Body of pancreas (tissue), 4 donors: ENCODE results near the gene PCDHGC3. TPM values are rescaled to one million over a fixed set of nuclear protein-coding genes. Genes with fewer than 3 reads are reported as not detected.

ENCODE experiments used
- ATAC-seq: fragments of 150-250 bp; one replicate; pipeline ENCODE4 v1.9.1; 2016
- DNase-seq, 4 donors: peaks; one replicate each; pipeline ENCODE4 v3.0.0-alpha.2; 2019
- H3K27ac ChIP-seq, 4 donors: fragments of 200-600 bp; sonication (generic); 1 replicate in 3 of 4; 2 replicates in 1 of 4; pipeline versions ENCODE4 v1.5.1 to v1.6.1; 2016 to 2019; ENCODE audit warnings: mild to moderate bottlenecking in 1 of 4, mixed read lengths in 1 of 4, moderate library complexity in 1 of 4
- H3K27me3 ChIP-seq, 2 donors: fragments of 200-600 bp; sonication (generic); one replicate each; pipeline ENCODE4 v1.6.0; 2016; ENCODE audit warnings: mild to moderate bottlenecking in 1 of 2
- H3K36me3 ChIP-seq, 2 donors: fragments of 200-600 bp; sonication (generic); replicated peaks in 1 of 2; 2 replicates each; pipeline ENCODE4 v1.5.1; 2016; ENCODE audit warnings: low read depth in 2 of 2; ENCODE audit not compliant: insufficient read depth in 1 of 2
- H3K4me1 ChIP-seq: fragments of 200-600 bp; sonication (generic); one replicate; pipeline ENCODE4 v1.6.0; 2016
- H3K4me3 ChIP-seq, 2 donors: fragments of 200-600 bp; sonication (generic); 1 replicate in 1 of 2; 2 replicates in 1 of 2; pipeline ENCODE4 v1.5.1; 2016 to 2019
- H3K9me3 ChIP-seq, 3 donors: fragments of 200-600 bp; sonication (generic); 1 replicate in 2 of 3; 2 replicates in 1 of 3; pipeline ENCODE4 v1.5.1; 2016
- POLR2A ChIP-seq, 3 donors: fragments of 450-650 bp; IDR thresholded peaks; one replicate each; pipeline ENCODE4 v1.6.1; 2016; ENCODE audit warnings: antibody characterized with exemption in 3 of 3, mild to moderate bottlenecking in 2 of 3
- WGBS, 2 donors: methylation state at CpG; one replicate each; pipeline ENCODE4 v1.1.5; 2017; 5-methylcytosine and 5-hydroxymethylcytosine counted together
- intact Hi-C: fragments of 100-400 bp; cut with DNase I; formaldehyde crosslinking; loops from one replicate; pipeline ENCODE4 v1.15.1; 2023
- total RNA-seq, 2 donors: library from RNA; depleted of rRNA; stranded (reverse); fragments of >200 nt; gene quantifications; one replicate each; pipeline ENCODE4 v1.1.0, GENCODE V29; 2016
- TF ChIP-seq, protein P1 (sequence below), 7 experiments: fragments of 450-650 bp in 4 of 7; fragments of 200-600 bp in 3 of 7; sonication (generic) in 3 of 7; IDR thresholded peaks; one replicate each; pipeline ENCODE4 v1.5.1; 2016 to 2019; ENCODE audit warnings: antibody characterized with exemption in 7 of 7

The PCDHGC3 gene
- total RNA-seq, 2 donors from 2014 or later, result 9.6 to 16.1 TPM

- DNase-seq (no peak), ATAC-seq (no peak)
- intact Hi-C loops, result no loop called here
- TF ChIP-seq POLR2A (IDR thresholded peaks at IDR 0.05), result no peak
- TF ChIP-seq, protein P1, sequence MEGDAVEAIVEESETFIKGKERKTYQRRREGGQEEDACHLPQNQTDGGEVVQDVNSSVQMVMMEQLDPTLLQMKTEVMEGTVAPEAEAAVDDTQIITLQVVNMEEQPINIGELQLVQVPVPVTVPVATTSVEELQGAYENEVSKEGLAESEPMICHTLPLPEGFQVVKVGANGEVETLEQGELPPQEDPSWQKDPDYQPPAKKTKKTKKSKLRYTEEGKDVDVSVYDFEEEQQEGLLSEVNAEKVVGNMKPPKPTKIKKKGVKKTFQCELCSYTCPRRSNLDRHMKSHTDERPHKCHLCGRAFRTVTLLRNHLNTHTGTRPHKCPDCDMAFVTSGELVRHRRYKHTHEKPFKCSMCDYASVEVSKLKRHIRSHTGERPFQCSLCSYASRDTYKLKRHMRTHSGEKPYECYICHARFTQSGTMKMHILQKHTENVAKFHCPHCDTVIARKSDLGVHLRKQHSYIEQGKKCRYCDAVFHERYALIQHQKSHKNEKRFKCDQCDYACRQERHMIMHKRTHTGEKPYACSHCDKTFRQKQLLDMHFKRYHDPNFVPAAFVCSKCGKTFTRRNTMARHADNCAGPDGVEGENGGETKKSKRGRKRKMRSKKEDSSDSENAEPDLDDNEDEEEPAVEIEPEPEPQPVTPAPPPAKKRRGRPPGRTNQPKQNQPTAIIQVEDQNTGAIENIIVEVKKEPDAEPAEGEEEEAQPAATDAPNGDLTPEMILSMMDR (IDR thresholded peaks at IDR 0.05), result no peak
- no peaks in the 10 kb centered on the region for H3K27me3 ChIP-seq
- H3K9me3 ChIP-seq, result no peaks in the 10 kb centered on the region
- H3K4me1 ChIP-seq, result peaks cover 17% of the 10 kb centered on the region
- 75 to 79% methylated on average over 14 of the region's 14 CpGs for WGBS, 2 donors
- H3K4me3 ChIP-seq, result no peak within 1 kb of the TSS
- H3K36me3 ChIP-seq, result no peaks in the 10 kb centered on the region
- no peak within 1 kb of the TSS for H3K27ac ChIP-seq
These were observed 13.1 kb downstream of the PCDHGC3 start, which contains the start of gene PCDHGC5 for GRCh38 chr5:141488591-141489561. Gene PCDHGC5 (plus strand): TSS chr5:141489081. CDS start chr5:141489241, 160 bp downstream.

GRCh38 chr5:141489841-141490240 lies 14.1 kb downstream of the PCDHGC3 start:
- Histone ChIP-seq H3K27me3 (no peaks in the 10 kb centered on the region), H3K4me3 (no peak overlapping the region), H3K4me1 (peaks cover 7% of the 10 kb centered on the region), H3K36me3 (no peaks in the 10 kb centered on the region), H3K9me3 (no peaks in the 10 kb centered on the region), H3K27ac (no peak overlapping the region)
- DNase-seq, result no peak
- TF ChIP-seq POLR2A (IDR thresholded peaks at IDR 0.05), result no peak
- TF ChIP-seq, protein P1 (IDR thresholded peaks at IDR 0.05), result no peak
- ATAC-seq, result no peak
- 82 to 93% methylated on average over 2 to 10 of the region's 10 CpGs for WGBS, 2 donors
- intact Hi-C loops, result no loop called here

- Histone ChIP-seq H3K36me3 (no peaks in the 10 kb centered on the region), H3K9me3 (no peaks in the 10 kb centered on the region), H3K4me1 (peaks cover 3% of the 10 kb centered on the region), H3K27me3 (no peaks in the 10 kb centered on the region), H3K4me3 (no peak overlapping the region), H3K27ac (no peak overlapping the region)
- no peak for TF ChIP-seq POLR2A (IDR thresholded peaks at IDR 0.05)
- TF ChIP-seq, protein P1 (IDR thresholded peaks at IDR 0.05), result no peak
- ATAC-seq (no peak), DNase-seq (no peak)
- 90 to 96% methylated on average over 10 of the region's 10 CpGs for WGBS, 2 donors
- intact Hi-C loops, result no loop called here
These were observed 14.5 kb downstream of the PCDHGC3 start for GRCh38 chr5:141490271-141490670.

GRCh38 chr5:141490771-141491170 lies 15.0 kb downstream of the PCDHGC3 start:
- Histone ChIP-seq H3K9me3 (no peaks in the 10 kb centered on the region), H3K27ac (no peak overlapping the region), H3K27me3 (no peaks in the 10 kb centered on the region), H3K4me3 (no peak overlapping the region), H3K4me1 (no peaks in the 10 kb centered on the region), H3K36me3 (no peaks in the 10 kb centered on the region)
- intact Hi-C loops, result no loop called here
- ATAC-seq (no peak), DNase-seq (no peak)
- TF ChIP-seq, protein P1 (IDR thresholded peaks at IDR 0.05), result no peak
- no peak for TF ChIP-seq POLR2A (IDR thresholded peaks at IDR 0.05)
- WGBS, 2 donors, result 85 to 87% methylated on average over 12 to 13 of the region's 13 CpGs
